HCT116 (cell line): Measurements from ENCODE around the gene ARFGAP1. TPM values are rescaled to one million over a fixed set of nuclear protein-coding genes. Genes with fewer than 3 reads are reported as not detected.

Source experiments
- ATAC-seq: fragments of 200-7000 bp; cut with Tn5 transposase; 2 replicates; pipeline ENCODE4 v1.9.1; 2020; ENCODE audit warnings: mild to moderate bottlenecking, moderate library complexity
- BruUV-seq: library from RNA; stranded (reverse); fragments of 400-500 nt; replicated peaks from 2 replicates; lab custom pipeline; 2021; lab: Mats Ljungman, UMichigan
- CTCF ChIA-PET: fragments of 300-600 bp; sonication (Branson Sonifier 250); formaldehyde crosslinking; loops from one replicate; lab custom pipeline; 2021; ENCODE audit warnings: antibody characterized with exemption; lab: Charles Lee
- POLR2A ChIA-PET: fragments of 300-600, 350-600 bp; sonication (Branson Sonifier 250); formaldehyde crosslinking; loops from one replicate; lab custom pipeline; 2021; ENCODE audit warnings: antibody characterized with exemption; lab: Charles Lee
- RAD21 ChIA-PET, 2 experiments: fragments of 300-600 bp; sonication (Branson Sonifier 250); formaldehyde crosslinking; loops; one replicate each; lab custom pipeline; 2023; ENCODE audit warnings: low total read pairs in 2 of 2; ENCODE audit not compliant: uncharacterized antibody in 2 of 2, unreplicated experiment in 2 of 2, low non-redundant PET in 1 of 2; lab: Charles Lee
- DNase-seq: peaks from one replicate; pipeline ENCODE4 v3.0.0-alpha.2; 2010; ENCODE audit warnings: low read depth, low spot score
- H2AFZ ChIP-seq: fragments of 200-600 bp; shearing (Covaris generic), sonication (generic); 2 replicates; pipeline ENCODE4 v1.6.1; 2017; ENCODE audit warnings: low read depth, mixed run types, mixed read lengths, antibody characterized with exemption, low read length; ENCODE audit not compliant: poor library complexity, severe bottlenecking
- H3K27ac ChIP-seq: 2 replicates; pipeline ENCODE4 v1.5.1; 2012; ENCODE audit warnings: low read depth, low read length
- H3K27me3 ChIP-seq: fragments of 200-600 bp; sonication (generic); 2 replicates; pipeline ENCODE4 v1.6.1; 2016; ENCODE audit warnings: mixed run types, low read length, mixed read lengths; ENCODE audit not compliant: insufficient read depth
- H3K36me3 ChIP-seq, 2 experiments: fragments of 200-500 bp in 1 of 2; fragments of 200-600 bp in 1 of 2; sonication (Bioruptor generic) in 1 of 2; sonication (generic) in 1 of 2; 2 replicates each; pipeline versions ENCODE4 v1.5.1 to v1.6.1; 2014 to 2016; ENCODE audit warnings: low read length in 2 of 2, inconsistent platforms in 1 of 2, mixed read lengths in 1 of 2, mixed run types in 1 of 2; ENCODE audit not compliant: insufficient read depth in 2 of 2, control insufficient read depth in 1 of 2
- H3K4me1 ChIP-seq, 2 experiments: fragments of 200-600 bp in 1 of 2; sonication (generic) in 1 of 2; 2 replicates each; pipeline versions ENCODE4 v1.5.1 to v1.6.1; 2012 to 2017; ENCODE audit warnings: low read length in 2 of 2, inconsistent platforms in 1 of 2, mild to moderate bottlenecking in 1 of 2, mixed read lengths in 1 of 2, mixed run types in 1 of 2, moderate library complexity in 1 of 2; ENCODE audit not compliant: insufficient read depth in 2 of 2, control insufficient read depth in 1 of 2
- H3K4me2 ChIP-seq: fragments of 200-600 bp; sonication (generic); 2 replicates; pipeline ENCODE4 v1.6.1; 2017; ENCODE audit warnings: mixed run types, low read length, mixed read lengths
- H3K4me3 ChIP-seq, 2 experiments: fragments of 200-600 bp in 1 of 2; sonication (generic) in 1 of 2; replicated peaks in 1 of 2; 2 replicates each; pipeline ENCODE4 v1.5.1; 2011 to 2016; ENCODE audit warnings: low read length in 2 of 2, control low read depth in 1 of 2, low read depth in 1 of 2, mild to moderate bottlenecking in 1 of 2, mixed read lengths in 1 of 2, mixed run types in 1 of 2
- H3K79me2 ChIP-seq: fragments of 200-600 bp; sonication (generic); 2 replicates; pipeline ENCODE4 v1.6.1; 2017; ENCODE audit warnings: mild to moderate bottlenecking, mixed run types, low read length, moderate library complexity, mixed read lengths; ENCODE audit not compliant: insufficient read depth
- H3K9ac ChIP-seq: fragments of 200-600 bp; sonication (generic); 2 replicates; pipeline ENCODE4 v1.6.1; 2016; ENCODE audit warnings: low read length, mixed read lengths
- H3K9me2 ChIP-seq: fragments of 200-600 bp; sonication (generic), shearing (Covaris generic); 2 replicates; pipeline ENCODE4 v1.6.1; 2017; ENCODE audit warnings: mixed run types, mild to moderate bottlenecking, moderate library complexity; ENCODE audit not compliant: insufficient read depth
- H3K9me3 ChIP-seq, 2 experiments: fragments of 200-500 bp in 1 of 2; fragments of 200-600 bp in 1 of 2; sonication (Bioruptor generic) in 1 of 2; sonication (generic) in 1 of 2; 2 replicates each; pipeline ENCODE4 v1.6.1; 2014 to 2017; ENCODE audit warnings: low read length in 2 of 2, mixed read lengths in 2 of 2, inconsistent platforms in 1 of 2, low read depth in 1 of 2, mild to moderate bottlenecking in 1 of 2, mixed run types in 1 of 2, moderate library complexity in 1 of 2; ENCODE audit not compliant: control insufficient read depth in 1 of 2, insufficient read depth in 1 of 2
- H4K20me1 ChIP-seq: fragments of 200-600 bp; sonication (generic), shearing (Covaris generic); 2 replicates; pipeline ENCODE4 v1.6.1; 2017; ENCODE audit warnings: mixed run types, mild to moderate bottlenecking, moderate library complexity; ENCODE audit not compliant: insufficient read depth
- ELF1 ChIP-seq: IDR thresholded peaks from 2 replicates; pipeline ENCODE4 v1.6.1; 2012; ENCODE audit warnings: low read depth, borderline replicate concordance
- EZH2 ChIP-seq: fragments of 200-600 bp; sonication (generic); IDR thresholded peaks from 2 replicates; pipeline ENCODE4 v1.6.1; 2017; ENCODE audit warnings: antibody characterized with exemption, mixed run types
- RAD21 ChIP-seq: IDR thresholded peaks from 2 replicates; pipeline ENCODE4 v1.6.1; 2012; ENCODE audit warnings: low read depth, mild to moderate bottlenecking
- SP1 ChIP-seq: IDR thresholded peaks from 2 replicates; pipeline ENCODE4 v1.6.1; 2012; ENCODE audit warnings: low read depth
- YY1 ChIP-seq: IDR thresholded peaks from 2 replicates; pipeline ENCODE4 v1.6.1; 2011; ENCODE audit warnings: low read length, low read depth, moderate library complexity, mild to moderate bottlenecking; ENCODE audit not compliant: insufficient replicate concordance; ENCODE audit errors: extremely low read depth
- ZFX ChIP-seq: fragments of 450-650 bp; IDR thresholded peaks from 2 replicates; pipeline ENCODE4 v1.6.1; 2017
- ZNF274 ChIP-seq: fragments of 200-500 bp; sonication (Bioruptor generic); IDR thresholded peaks from 2 replicates; pipeline ENCODE4 v1.6.1; 2014; ENCODE audit warnings: mild to moderate bottlenecking, low read depth, low read length, inconsistent platforms
- intact Hi-C: fragments of 100-400 bp; cut with micrococcal nuclease; formaldehyde crosslinking; loops from 2 replicates; pipeline ENCODE4 v1.10.0; 2022
- total RNA-seq: library from RNA; stranded (reverse); gene quantifications from one replicate; pipeline ENCODE4 v1.2.1, GENCODE V29; 2021; ENCODE audit not compliant: unreplicated experiment
- TF ChIP-seq, protein P1 (sequence below): IDR thresholded peaks from 2 replicates; pipeline ENCODE4 v1.6.1; 2012; ENCODE audit warnings: low read depth
- TF ChIP-seq, protein P2 (sequence below): IDR thresholded peaks from 2 replicates; pipeline ENCODE4 v1.6.1; 2011; ENCODE audit warnings: mild to moderate bottlenecking, low read length, moderate library complexity; ENCODE audit not compliant: insufficient replicate concordance; ENCODE audit errors: extremely low read depth
- TF ChIP-seq, protein P3 (sequence below), 3 experiments: fragments of 200-600 bp in 1 of 3; sonication (generic) in 1 of 3; IDR thresholded peaks in 2 of 3; conservative IDR thresholded peaks in 1 of 3; 2 replicates each; pipeline ENCODE4 v1.5.1; 2012 to 2017; ENCODE audit warnings: low read depth in 2 of 3, low read length in 2 of 3, antibody characterized with exemption in 1 of 3, borderline replicate concordance in 1 of 3, control low read depth in 1 of 3, mild to moderate bottlenecking in 1 of 3, mixed read lengths in 1 of 3, mixed run types in 1 of 3, moderate library complexity in 1 of 3; ENCODE audit not compliant: insufficient read depth in 1 of 3

Gene ARFGAP1
- total RNA-seq, 1 experiment from 2014 or later, result 94.4 TPM

DNA sequence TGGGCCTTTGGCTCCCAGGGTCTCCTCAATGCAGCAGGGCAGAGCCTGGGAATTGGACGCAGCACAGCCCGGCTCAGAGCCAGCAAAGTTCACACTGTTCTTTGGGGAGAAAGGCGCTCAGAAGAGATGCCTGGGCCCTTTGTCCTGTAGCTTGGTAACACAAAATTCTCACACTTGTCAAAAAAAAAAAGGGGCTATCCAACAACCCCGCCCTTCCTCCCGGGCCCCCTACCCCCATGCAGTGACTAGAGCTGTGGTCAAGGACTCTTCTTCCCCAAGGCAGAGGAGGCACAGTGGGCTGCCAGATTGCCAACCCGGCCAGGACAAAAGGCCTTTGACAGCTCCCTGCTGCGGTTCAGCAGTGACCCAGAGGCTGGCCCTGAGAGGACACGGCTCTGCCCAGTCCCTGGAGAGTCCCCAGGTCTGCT lies 20.3 kb upstream of the ARFGAP1 start:
- no peak for DNase-seq
- ATAC-seq, result no peak
- no peaks in the 10 kb centered on the region for H3K27me3 ChIP-seq
- no peaks in the 10 kb centered on the region for H3K79me2 ChIP-seq
- H3K27ac ChIP-seq, result no peak overlapping the region
- no peak overlapping the region for H3K4me3 ChIP-seq
- RAD21 ChIA-PET, result interaction anchor here (1.5 to 1.9 kb wide), 2 partner anchors 29 kb away, joined by 7 read pairs; no protein-coding TSS in a partner anchor
- CTCF ChIA-PET, result interaction anchor here (1.3 to 2.5 kb wide), 2 partner anchors 18 to 29 kb away, joined by 4 to 23 read pairs; no protein-coding TSS in a partner anchor
- no TSS peak for BruUV-seq
- TF ChIP-seq, protein P1, sequence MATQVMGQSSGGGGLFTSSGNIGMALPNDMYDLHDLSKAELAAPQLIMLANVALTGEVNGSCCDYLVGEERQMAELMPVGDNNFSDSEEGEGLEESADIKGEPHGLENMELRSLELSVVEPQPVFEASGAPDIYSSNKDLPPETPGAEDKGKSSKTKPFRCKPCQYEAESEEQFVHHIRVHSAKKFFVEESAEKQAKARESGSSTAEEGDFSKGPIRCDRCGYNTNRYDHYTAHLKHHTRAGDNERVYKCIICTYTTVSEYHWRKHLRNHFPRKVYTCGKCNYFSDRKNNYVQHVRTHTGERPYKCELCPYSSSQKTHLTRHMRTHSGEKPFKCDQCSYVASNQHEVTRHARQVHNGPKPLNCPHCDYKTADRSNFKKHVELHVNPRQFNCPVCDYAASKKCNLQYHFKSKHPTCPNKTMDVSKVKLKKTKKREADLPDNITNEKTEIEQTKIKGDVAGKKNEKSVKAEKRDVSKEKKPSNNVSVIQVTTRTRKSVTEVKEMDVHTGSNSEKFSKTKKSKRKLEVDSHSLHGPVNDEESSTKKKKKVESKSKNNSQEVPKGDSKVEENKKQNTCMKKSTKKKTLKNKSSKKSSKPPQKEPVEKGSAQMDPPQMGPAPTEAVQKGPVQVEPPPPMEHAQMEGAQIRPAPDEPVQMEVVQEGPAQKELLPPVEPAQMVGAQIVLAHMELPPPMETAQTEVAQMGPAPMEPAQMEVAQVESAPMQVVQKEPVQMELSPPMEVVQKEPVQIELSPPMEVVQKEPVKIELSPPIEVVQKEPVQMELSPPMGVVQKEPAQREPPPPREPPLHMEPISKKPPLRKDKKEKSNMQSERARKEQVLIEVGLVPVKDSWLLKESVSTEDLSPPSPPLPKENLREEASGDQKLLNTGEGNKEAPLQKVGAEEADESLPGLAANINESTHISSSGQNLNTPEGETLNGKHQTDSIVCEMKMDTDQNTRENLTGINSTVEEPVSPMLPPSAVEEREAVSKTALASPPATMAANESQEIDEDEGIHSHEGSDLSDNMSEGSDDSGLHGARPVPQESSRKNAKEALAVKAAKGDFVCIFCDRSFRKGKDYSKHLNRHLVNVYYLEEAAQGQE, result no peak
- no peak for TF ChIP-seq ZNF274
- TF ChIP-seq SP1, result no peak
- no peak for TF ChIP-seq ELF1
- no peak for TF ChIP-seq YY1
- TF ChIP-seq, protein P2, sequence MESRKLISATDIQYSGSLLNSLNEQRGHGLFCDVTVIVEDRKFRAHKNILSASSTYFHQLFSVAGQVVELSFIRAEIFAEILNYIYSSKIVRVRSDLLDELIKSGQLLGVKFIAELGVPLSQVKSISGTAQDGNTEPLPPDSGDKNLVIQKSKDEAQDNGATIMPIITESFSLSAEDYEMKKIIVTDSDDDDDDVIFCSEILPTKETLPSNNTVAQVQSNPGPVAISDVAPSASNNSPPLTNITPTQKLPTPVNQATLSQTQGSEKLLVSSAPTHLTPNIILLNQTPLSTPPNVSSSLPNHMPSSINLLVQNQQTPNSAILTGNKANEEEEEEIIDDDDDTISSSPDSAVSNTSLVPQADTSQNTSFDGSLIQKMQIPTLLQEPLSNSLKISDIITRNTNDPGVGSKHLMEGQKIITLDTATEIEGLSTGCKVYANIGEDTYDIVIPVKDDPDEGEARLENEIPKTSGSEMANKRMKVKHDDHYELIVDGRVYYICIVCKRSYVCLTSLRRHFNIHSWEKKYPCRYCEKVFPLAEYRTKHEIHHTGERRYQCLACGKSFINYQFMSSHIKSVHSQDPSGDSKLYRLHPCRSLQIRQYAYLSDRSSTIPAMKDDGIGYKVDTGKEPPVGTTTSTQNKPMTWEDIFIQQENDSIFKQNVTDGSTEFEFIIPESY, result no peak
- TF ChIP-seq, protein P3, sequence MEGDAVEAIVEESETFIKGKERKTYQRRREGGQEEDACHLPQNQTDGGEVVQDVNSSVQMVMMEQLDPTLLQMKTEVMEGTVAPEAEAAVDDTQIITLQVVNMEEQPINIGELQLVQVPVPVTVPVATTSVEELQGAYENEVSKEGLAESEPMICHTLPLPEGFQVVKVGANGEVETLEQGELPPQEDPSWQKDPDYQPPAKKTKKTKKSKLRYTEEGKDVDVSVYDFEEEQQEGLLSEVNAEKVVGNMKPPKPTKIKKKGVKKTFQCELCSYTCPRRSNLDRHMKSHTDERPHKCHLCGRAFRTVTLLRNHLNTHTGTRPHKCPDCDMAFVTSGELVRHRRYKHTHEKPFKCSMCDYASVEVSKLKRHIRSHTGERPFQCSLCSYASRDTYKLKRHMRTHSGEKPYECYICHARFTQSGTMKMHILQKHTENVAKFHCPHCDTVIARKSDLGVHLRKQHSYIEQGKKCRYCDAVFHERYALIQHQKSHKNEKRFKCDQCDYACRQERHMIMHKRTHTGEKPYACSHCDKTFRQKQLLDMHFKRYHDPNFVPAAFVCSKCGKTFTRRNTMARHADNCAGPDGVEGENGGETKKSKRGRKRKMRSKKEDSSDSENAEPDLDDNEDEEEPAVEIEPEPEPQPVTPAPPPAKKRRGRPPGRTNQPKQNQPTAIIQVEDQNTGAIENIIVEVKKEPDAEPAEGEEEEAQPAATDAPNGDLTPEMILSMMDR (IDR thresholded peaks at IDR 0.05 in 2 of 3, conservative IDR thresholded peaks at IDR 0.05 in 1 of 3; ENCODE audit: borderline replicate concordance in 1 of 3, insufficient read depth in 1 of 3, low read depth in 2 of 3, low read length in 2 of 3), result no peak
- no peak for TF ChIP-seq EZH2
- no peak for TF ChIP-seq ZFX
- no peak for TF ChIP-seq RAD21
- TF ChIP-seq, all 23 proteins: peak for 0
- H3K36me3 ChIP-seq, result no peaks in the 10 kb centered on the region
- H3K4me1 ChIP-seq, result no peaks in the 10 kb centered on the region
- H3K9me2 ChIP-seq, result no peaks in the 10 kb centered on the region
- no peak overlapping the region for H2AFZ ChIP-seq
- intact Hi-C loops, result no loop called here
- POLR2A ChIA-PET, result interaction anchor here (1.8 kb wide), 1 partner anchor 29 kb away, joined by 5 read pairs; no protein-coding TSS in a partner anchor
- H3K9ac ChIP-seq, result no peak overlapping the region
- H4K20me1 ChIP-seq, result no peaks in the 10 kb centered on the region
- H3K4me2 ChIP-seq, result no peak overlapping the region
- no peaks in the 10 kb centered on the region for H3K9me3 ChIP-seq
